Measurements from ENCODE around the gene PTPN11. TPM values are rescaled to one million over a fixed set of nuclear protein-coding genes. Genes with fewer than 3 reads are reported as not detected.

The PTPN11 gene
- total and polyA plus RNA-seq, 4 donors = 84.6 to 144 (median 97.9) TPM

GRCh38 chr12:112530941-112531340 lies 112.2 kb downstream of the PTPN11 start:
- H3K36me3 ChIP-seq (ENCODE audit: control insufficient read depth, insufficient read depth, low read length) = no peaks in the 10 kb centered on the region
- 86% methylated on average over 1 of the region's 2 CpGs for WGBS (ENCODE audit: insufficient coverage)
- no peaks in the 10 kb centered on the region for H3K4me1 ChIP-seq (ENCODE audit: control insufficient read depth, insufficient read depth, low read length)
- H3K27me3 ChIP-seq (ENCODE audit: control insufficient read depth, insufficient read depth, low read length) = no peaks in the 10 kb centered on the region
- no peak for DNase-seq (ENCODE audit: low read depth in 4 of 6, low spot score in 6 of 6)
- H3K9me3 ChIP-seq (ENCODE audit: control insufficient read depth, insufficient read depth, low read length) = no peaks in the 10 kb centered on the region
- no peak overlapping the region for H3K27ac ChIP-seq (ENCODE audit: low read depth, low read length)
- no peak overlapping the region for H3K4me3 ChIP-seq (ENCODE audit: low read depth, low read length)

DNA sequence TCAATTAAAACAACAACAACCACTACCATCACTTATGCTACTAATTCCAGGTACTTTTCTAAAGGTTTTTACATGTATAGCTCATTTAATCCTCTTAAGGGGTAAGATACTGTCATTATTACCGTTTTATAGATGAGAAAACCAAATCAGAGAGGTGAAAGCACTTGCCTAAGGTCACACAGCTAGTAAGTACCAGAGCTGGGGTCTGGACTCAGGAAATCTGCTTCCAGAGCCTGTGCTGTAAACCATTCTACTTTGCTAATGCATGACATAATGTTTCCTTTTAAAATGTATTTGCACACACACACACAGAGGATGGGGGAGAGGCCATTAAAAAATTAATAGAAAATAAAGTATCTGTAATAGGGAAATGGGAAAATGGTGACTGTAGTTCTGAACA lies 113.4 kb downstream of the PTPN11 start:
- no peaks in the 10 kb centered on the region for H3K27me3 ChIP-seq (ENCODE audit: control insufficient read depth, insufficient read depth, low read length)
- no peak overlapping the region for H3K27ac ChIP-seq (ENCODE audit: low read depth, low read length)
- no peak for DNase-seq (ENCODE audit: low read depth in 4 of 6, low spot score in 6 of 6)
- no peak overlapping the region for H3K4me3 ChIP-seq (ENCODE audit: low read depth, low read length)
- H3K9me3 ChIP-seq (ENCODE audit: control insufficient read depth, insufficient read depth, low read length) = no peaks in the 10 kb centered on the region
- no CpG with 5 or more reads among the region's 1 CpG for WGBS (ENCODE audit: insufficient coverage)
- no peaks in the 10 kb centered on the region for H3K4me1 ChIP-seq (ENCODE audit: control insufficient read depth, insufficient read depth, low read length)
- H3K36me3 ChIP-seq (ENCODE audit: control insufficient read depth, insufficient read depth, low read length) = no peaks in the 10 kb centered on the region

DNA sequence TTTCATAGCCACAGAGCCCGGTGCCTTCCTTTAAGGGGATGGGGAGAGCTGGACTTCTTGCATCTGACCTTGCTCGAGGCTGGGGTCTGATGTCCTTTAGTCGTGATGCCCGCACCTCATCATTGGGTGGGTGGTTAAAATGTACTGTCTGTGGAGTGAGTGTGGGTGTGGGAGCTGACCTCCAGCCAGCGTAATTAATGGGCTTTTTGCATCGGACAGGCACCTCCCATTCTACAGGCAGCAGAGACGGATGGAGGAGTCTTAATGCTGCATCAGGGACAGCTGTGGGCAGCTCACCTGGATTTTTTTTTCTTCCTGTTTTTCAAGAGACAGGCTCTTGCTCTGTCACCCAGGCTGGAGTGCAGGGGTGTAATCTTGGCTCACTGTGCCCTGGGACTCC lies 114.8 kb downstream of the PTPN11 start:
- H3K36me3 ChIP-seq (ENCODE audit: control insufficient read depth, insufficient read depth, low read length) = no peaks in the 10 kb centered on the region
- no peak overlapping the region for H3K27ac ChIP-seq (ENCODE audit: low read depth, low read length)
- no peaks in the 10 kb centered on the region for H3K27me3 ChIP-seq (ENCODE audit: control insufficient read depth, insufficient read depth, low read length)
- no peak for DNase-seq (ENCODE audit: low read depth in 4 of 6, low spot score in 6 of 6)
- no peaks in the 10 kb centered on the region for H3K9me3 ChIP-seq (ENCODE audit: control insufficient read depth, insufficient read depth, low read length)
- H3K4me1 ChIP-seq (ENCODE audit: control insufficient read depth, insufficient read depth, low read length) = no peaks in the 10 kb centered on the region
- WGBS (ENCODE audit: insufficient coverage) = 50% methylated on average over 1 of the region's 7 CpGs
- H3K4me3 ChIP-seq (ENCODE audit: low read depth, low read length) = no peak overlapping the region

DNA sequence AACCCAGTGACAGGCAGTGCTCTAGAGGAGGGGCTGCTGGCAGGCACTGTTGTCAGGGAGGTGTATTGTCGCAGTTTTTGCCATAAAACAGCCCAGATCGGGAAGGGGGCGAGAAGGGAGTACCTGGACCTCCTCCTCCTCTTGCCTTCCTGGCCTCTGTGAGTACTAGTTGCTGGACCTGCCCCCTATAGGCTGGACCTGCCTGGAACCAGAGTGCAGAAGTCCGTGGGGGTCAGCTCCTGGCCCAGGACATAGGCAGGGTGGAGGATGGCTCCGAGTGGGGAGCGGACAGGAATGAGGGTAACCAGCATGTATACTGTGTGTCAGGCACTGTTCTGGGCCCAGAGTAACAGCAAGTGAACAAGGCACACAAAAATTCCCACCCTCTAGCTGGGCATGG lies 116.3 kb downstream of the PTPN11 start:
- Histone ChIP-seq H3K4me1 (ENCODE audit: control insufficient read depth, insufficient read depth, low read length) (no peaks in the 10 kb centered on the region), H3K4me3 (ENCODE audit: low read depth, low read length) (no peak overlapping the region), H3K27ac (ENCODE audit: low read depth, low read length) (no peak overlapping the region), H3K27me3 (ENCODE audit: control insufficient read depth, insufficient read depth, low read length) (no peaks in the 10 kb centered on the region), H3K9me3 (ENCODE audit: control insufficient read depth, insufficient read depth, low read length) (no peaks in the 10 kb centered on the region), H3K36me3 (ENCODE audit: control insufficient read depth, insufficient read depth, low read length) (no peaks in the 10 kb centered on the region)
- no peak for DNase-seq (ENCODE audit: low read depth in 4 of 6, low spot score in 6 of 6)
- WGBS (ENCODE audit: insufficient coverage) = 88% methylated on average over 6 of the region's 6 CpGs

DNA sequence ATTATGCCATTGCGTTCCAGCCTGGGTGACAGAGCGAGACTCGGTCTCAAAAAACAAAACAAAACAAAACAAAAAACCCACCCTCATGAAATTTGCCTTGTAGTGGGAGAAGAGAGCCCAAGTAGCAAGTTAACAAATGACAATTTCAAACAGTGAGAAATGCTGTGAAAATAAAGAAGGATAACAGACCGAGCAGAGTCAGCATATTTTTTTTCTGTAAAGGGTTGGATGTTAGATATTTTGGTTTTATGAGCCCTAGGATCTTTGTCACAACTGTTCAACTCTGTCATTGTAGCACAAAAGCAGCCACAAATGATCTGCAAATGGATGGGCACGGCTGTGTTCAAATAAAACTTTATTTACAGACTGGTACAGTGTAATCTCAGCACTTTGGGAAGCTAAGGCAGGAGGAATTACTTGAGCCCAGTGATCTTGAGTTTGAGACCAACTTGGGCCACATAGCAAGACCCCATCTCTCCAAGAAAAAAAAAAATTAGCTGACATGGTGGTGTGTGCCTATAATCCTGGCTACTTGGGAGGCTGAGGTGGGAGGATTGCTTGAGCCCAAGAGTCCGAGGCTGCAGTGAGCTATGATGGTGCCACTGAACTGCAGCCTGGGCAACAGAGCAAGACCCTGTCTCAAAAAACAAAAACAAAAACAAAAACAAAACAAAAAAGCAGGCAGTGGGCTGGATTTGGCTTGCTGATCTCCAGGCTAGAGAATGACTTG lies 117.1 kb downstream of the PTPN11 start:
- H3K9me3 ChIP-seq (ENCODE audit: control insufficient read depth, insufficient read depth, low read length) = no peaks in the 10 kb centered on the region
- H3K36me3 ChIP-seq (ENCODE audit: control insufficient read depth, insufficient read depth, low read length) = no peaks in the 10 kb centered on the region
- no peak overlapping the region for H3K4me3 ChIP-seq (ENCODE audit: low read depth, low read length)
- H3K4me1 ChIP-seq (ENCODE audit: control insufficient read depth, insufficient read depth, low read length) = no peaks in the 10 kb centered on the region
- H3K27me3 ChIP-seq (ENCODE audit: control insufficient read depth, insufficient read depth, low read length) = no peaks in the 10 kb centered on the region
- 86% methylated on average over 1 of the region's 6 CpGs for WGBS (ENCODE audit: insufficient coverage)
- DNase-seq (ENCODE audit: low read depth in 4 of 6, low spot score in 6 of 6) = no peak
- H3K27ac ChIP-seq (ENCODE audit: low read depth, low read length) = no peak overlapping the region

DNA sequence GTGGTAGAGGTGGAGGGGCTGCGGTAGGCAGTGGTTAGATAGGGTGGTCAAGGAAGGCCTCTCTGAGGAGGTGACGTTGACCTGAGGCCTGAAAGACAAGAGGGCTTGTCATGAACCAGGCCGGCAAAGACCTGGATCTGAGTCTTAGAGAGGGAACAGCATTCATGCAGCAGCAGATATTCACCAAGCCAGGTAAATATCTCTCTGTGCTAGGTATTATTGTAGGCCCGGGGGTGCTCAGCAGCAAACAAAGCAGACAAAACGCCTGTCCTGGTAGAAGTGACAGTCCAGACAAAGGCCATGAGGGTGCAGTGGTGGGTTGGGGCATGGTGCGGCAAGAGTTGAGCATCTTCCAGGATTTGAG lies 117.6 kb downstream of the PTPN11 start:
- Histone ChIP-seq H3K4me3 (ENCODE audit: low read depth, low read length) (no peak overlapping the region), H3K27ac (ENCODE audit: low read depth, low read length) (no peak overlapping the region), H3K9me3 (ENCODE audit: control insufficient read depth, insufficient read depth, low read length) (no peaks in the 10 kb centered on the region), H3K27me3 (ENCODE audit: control insufficient read depth, insufficient read depth, low read length) (no peaks in the 10 kb centered on the region), H3K36me3 (ENCODE audit: control insufficient read depth, insufficient read depth, low read length) (no peaks in the 10 kb centered on the region), H3K4me1 (ENCODE audit: control insufficient read depth, insufficient read depth, low read length) (no peaks in the 10 kb centered on the region)
- WGBS (ENCODE audit: insufficient coverage) = 81% methylated on average over 6 of the region's 6 CpGs
- DNase-seq (ENCODE audit: low read depth in 4 of 6, low spot score in 6 of 6) = no peak

DNA sequence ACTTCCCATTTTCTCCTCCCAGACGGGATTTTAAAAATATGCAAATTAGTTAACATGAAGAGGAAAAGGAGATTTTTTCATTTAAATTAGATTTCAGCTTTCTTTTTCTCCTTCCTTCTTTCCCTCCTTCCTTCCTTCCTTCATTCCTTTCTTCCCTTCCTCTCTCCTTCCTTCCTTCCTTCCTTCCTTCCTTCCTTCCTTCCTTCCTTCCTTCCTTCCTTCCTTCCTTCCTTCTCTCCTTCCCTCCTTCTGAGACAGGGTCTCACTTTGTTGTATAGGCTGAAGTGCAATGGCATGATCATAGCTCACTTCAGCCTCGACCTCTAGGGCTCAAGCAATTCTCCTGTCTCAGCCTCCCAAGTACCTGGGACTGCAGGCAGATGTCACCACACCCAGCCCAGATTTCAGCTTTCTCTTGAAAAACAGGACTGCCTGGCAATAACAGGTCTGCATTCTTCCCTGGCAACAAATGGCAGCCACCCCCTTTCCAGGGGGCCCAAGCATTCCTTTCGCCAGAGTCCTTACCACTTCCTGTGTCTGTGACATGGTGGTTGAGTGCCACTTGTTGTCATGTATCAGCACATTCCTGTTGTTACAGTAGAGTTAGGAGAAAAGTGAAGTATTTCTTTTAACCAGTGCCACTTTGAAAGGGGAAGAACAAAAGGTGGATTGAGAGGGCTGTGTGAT lies 119.1 kb downstream of the PTPN11 start:
- no peak for DNase-seq (ENCODE audit: low read depth in 4 of 6, low spot score in 6 of 6)
- H3K27ac ChIP-seq (ENCODE audit: low read depth, low read length) = no peak overlapping the region
- H3K4me3 ChIP-seq (ENCODE audit: low read depth, low read length) = no peak overlapping the region
- no peaks in the 10 kb centered on the region for H3K9me3 ChIP-seq (ENCODE audit: control insufficient read depth, insufficient read depth, low read length)
- H3K4me1 ChIP-seq (ENCODE audit: control insufficient read depth, insufficient read depth, low read length) = no peaks in the 10 kb centered on the region
- H3K27me3 ChIP-seq (ENCODE audit: control insufficient read depth, insufficient read depth, low read length) = no peaks in the 10 kb centered on the region
- H3K36me3 ChIP-seq (ENCODE audit: control insufficient read depth, insufficient read depth, low read length) = no peaks in the 10 kb centered on the region
- 78% methylated on average over 1 of the region's 3 CpGs for WGBS (ENCODE audit: insufficient coverage)

DNA sequence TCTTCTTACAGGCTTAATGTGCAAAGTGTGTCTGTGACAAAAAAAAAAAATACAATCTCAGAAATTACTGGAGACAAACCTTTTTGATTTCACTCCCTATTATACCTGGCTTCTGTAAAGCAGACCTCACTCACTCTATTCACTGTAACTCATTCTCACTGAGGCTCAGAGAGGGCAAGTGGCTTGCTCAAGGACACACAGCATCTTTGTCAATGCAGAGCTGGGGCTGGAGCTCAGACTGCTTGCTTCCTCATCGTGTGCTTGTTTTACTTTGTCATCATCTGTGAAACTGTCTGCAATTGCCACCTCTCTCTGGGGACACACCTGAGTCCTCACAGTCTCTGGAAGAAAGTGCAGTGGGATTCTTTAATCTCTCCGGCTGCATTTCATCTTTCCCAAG lies 120.0 kb downstream of the PTPN11 start:
- Histone ChIP-seq H3K27me3 (ENCODE audit: control insufficient read depth, insufficient read depth, low read length) (no peaks in the 10 kb centered on the region), H3K9me3 (ENCODE audit: control insufficient read depth, insufficient read depth, low read length) (no peaks in the 10 kb centered on the region), H3K36me3 (ENCODE audit: control insufficient read depth, insufficient read depth, low read length) (no peaks in the 10 kb centered on the region), H3K27ac (ENCODE audit: low read depth, low read length) (no peak overlapping the region), H3K4me1 (ENCODE audit: control insufficient read depth, insufficient read depth, low read length) (no peaks in the 10 kb centered on the region), H3K4me3 (ENCODE audit: low read depth, low read length) (no peak overlapping the region)
- WGBS (ENCODE audit: insufficient coverage) = 56% methylated on average over 1 of the region's 2 CpGs
- DNase-seq (ENCODE audit: low read depth in 4 of 6, low spot score in 6 of 6) = no peak

DNA sequence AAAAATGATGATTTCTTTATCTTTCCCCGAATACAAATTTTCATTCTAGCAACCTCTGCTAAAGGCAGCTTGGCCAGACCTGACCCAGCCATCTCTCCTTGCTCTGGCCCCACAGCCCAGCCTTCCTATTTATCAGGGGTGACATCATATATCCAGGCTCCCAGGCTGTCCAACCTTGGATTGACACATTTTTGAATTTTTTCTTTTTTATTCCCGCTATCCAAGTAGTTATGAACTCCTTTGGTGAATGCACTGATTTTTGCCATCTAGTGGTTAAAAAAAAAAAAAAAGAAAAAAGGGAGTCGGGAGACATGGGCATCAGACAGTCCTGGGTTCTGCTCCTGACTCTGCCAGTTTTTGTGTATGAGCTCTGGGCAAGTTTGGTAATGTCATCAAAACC lies 120.5 kb downstream of the PTPN11 start:
- no peaks in the 10 kb centered on the region for H3K36me3 ChIP-seq (ENCODE audit: control insufficient read depth, insufficient read depth, low read length)
- H3K4me3 ChIP-seq (ENCODE audit: low read depth, low read length) = no peak overlapping the region
- no peak overlapping the region for H3K27ac ChIP-seq (ENCODE audit: low read depth, low read length)
- H3K9me3 ChIP-seq (ENCODE audit: control insufficient read depth, insufficient read depth, low read length) = no peaks in the 10 kb centered on the region
- no peaks in the 10 kb centered on the region for H3K4me1 ChIP-seq (ENCODE audit: control insufficient read depth, insufficient read depth, low read length)
- no peaks in the 10 kb centered on the region for H3K27me3 ChIP-seq (ENCODE audit: control insufficient read depth, insufficient read depth, low read length)
- DNase-seq (ENCODE audit: low read depth in 4 of 6, low spot score in 6 of 6) = peak in 1 of 6 donors; percentile 26
- WGBS (ENCODE audit: insufficient coverage) = no CpG with 5 or more reads among the region's 3 CpGs

GRCh38 chr12:112540021-112540420 lies 121.3 kb downstream of the PTPN11 start:
- H3K4me3 ChIP-seq (ENCODE audit: low read depth, low read length) = no peak overlapping the region
- DNase-seq (ENCODE audit: low read depth in 4 of 6, low spot score in 6 of 6) = no peak
- no peak overlapping the region for H3K27ac ChIP-seq (ENCODE audit: low read depth, low read length)
- no peaks in the 10 kb centered on the region for H3K9me3 ChIP-seq (ENCODE audit: control insufficient read depth, insufficient read depth, low read length)
- no peaks in the 10 kb centered on the region for H3K27me3 ChIP-seq (ENCODE audit: control insufficient read depth, insufficient read depth, low read length)
- no peaks in the 10 kb centered on the region for H3K4me1 ChIP-seq (ENCODE audit: control insufficient read depth, insufficient read depth, low read length)
- no peaks in the 10 kb centered on the region for H3K36me3 ChIP-seq (ENCODE audit: control insufficient read depth, insufficient read depth, low read length)
- WGBS (ENCODE audit: insufficient coverage) = 86% methylated on average over 2 of the region's 5 CpGs

Measured in spinal cord (tissue), 10 donors.